Stomach (tissue), 9 donors: Measurements from ENCODE around the gene BTLA. TPM values are rescaled to one million over a fixed set of nuclear protein-coding genes. Genes with fewer than 3 reads are reported as not detected.

Experiments used
- DNase-seq, 2 donors: peaks; one replicate each; pipeline versions ENCODE4 v3.0.0 to v3.0.0-alpha.2; 2013 to 2019
- H3K27ac ChIP-seq, 5 donors: fragments of 200-600 bp in 4 of 5; sonication (generic) in 4 of 5; one replicate each; pipeline ENCODE4 v1.5.1; 2013 to 2019; ENCODE audit warnings: mild to moderate bottlenecking in 1 of 5, moderate library complexity in 1 of 5
- H3K27me3 ChIP-seq, 3 donors: fragments of 200-600 bp; sonication (generic); one replicate each; pipeline ENCODE4 v1.5.1; 2017 to 2019; ENCODE audit warnings: mixed run types in 1 of 3
- H3K36me3 ChIP-seq, 4 donors: fragments of 200-600 bp; sonication (generic); 1 replicate in 3 of 4; 2 replicates in 1 of 4; pipeline ENCODE4 v1.5.1; 2016 to 2019
- H3K4me1 ChIP-seq, 4 donors: fragments of 200-600 bp; sonication (generic); one replicate each; pipeline ENCODE4 v1.5.1; 2016 to 2019
- H3K4me3 ChIP-seq, 4 donors: fragments of 200-600 bp; sonication (generic) in 3 of 4; one replicate each; pipeline ENCODE4 v1.5.1; 2016 to 2019; ENCODE audit warnings: mild to moderate bottlenecking in 1 of 4
- H3K9me3 ChIP-seq, 4 donors: fragments of 200-600 bp; sonication (generic); one replicate each; pipeline ENCODE4 v1.5.1; 2016 to 2019
- CTCF ChIP-seq, 7 experiments: fragments of 450-650 bp in 4 of 7; fragments of 200-600 bp in 3 of 7; sonication (generic) in 3 of 7; IDR thresholded peaks; one replicate each; pipeline ENCODE4 v1.5.1; 2016 to 2019; ENCODE audit warnings: antibody characterized with exemption in 7 of 7, control low read depth in 2 of 7, mild to moderate bottlenecking in 1 of 7
- EP300 ChIP-seq: sonication (generic); formaldehyde crosslinking; IDR thresholded peaks from one replicate; pipeline ENCODE4 v1.6.1; 2017; ENCODE audit warnings: antibody characterized with exemption
- POLR2A ChIP-seq, 4 donors: fragments of 450-650 bp; IDR thresholded peaks; one replicate each; pipeline ENCODE4 v1.6.1; 2016; ENCODE audit warnings: antibody characterized with exemption in 4 of 4, control low read depth in 2 of 4, mild to moderate bottlenecking in 1 of 4, moderate library complexity in 1 of 4
- POLR2AphosphoS5 ChIP-seq, 3 donors: sonication (generic); formaldehyde crosslinking; IDR thresholded peaks; one replicate each; pipeline ENCODE4 v1.6.1; 2016; ENCODE audit warnings: antibody characterized with exemption in 3 of 3
- WGBS, 5 donors: extraction: QIAGEN DNeasy Blood & Tissue Kit in 3 of 5; methylation state at CpG; one replicate each; pipeline versions ENCODE4 v1.1.5 to v1.1.7; 2013 to 2018; 5-methylcytosine and 5-hydroxymethylcytosine counted together
- intact Hi-C: fragments of 100-400 bp; cut with DNase I; formaldehyde crosslinking; loops from one replicate; pipeline ENCODE4 v1.15.1; 2023; ENCODE audit warnings: low total_unique reads
- polyA plus RNA-seq, 3 donors: library from polyadenylated mRNA; stranded (reverse); fragments of 200-250 nt; gene quantifications; one replicate each; pipeline ENCODE4 v1.2.3, GENCODE V29; 2013
- total RNA-seq, 5 donors: library from RNA; depleted of rRNA; stranded (reverse); fragments of >200 nt; gene quantifications; one replicate each; pipeline versions ENCODE4 v1.1.0 to v1.2.3, GENCODE V29; 2014 to 2016
- donor health status: healthy with polysubstance abuse.
- donor health status: Bipolar disorder and iron deficiency.
- donor health status: healthy.

The BTLA gene
- total and polyA plus RNA-seq, 8 donors: 1.1 to 2.4 TPM; not detected in 6

GRCh38 chr3:112470788-112471187 lies 28.5 kb downstream of the BTLA start:
- TF ChIP-seq EP300: no peak
- no peak for TF ChIP-seq POLR2A (IDR thresholded peaks at IDR 0.05)
- TF ChIP-seq CTCF (IDR thresholded peaks at IDR 0.05): no peak
- no peak for TF ChIP-seq POLR2AphosphoS5 (IDR thresholded peaks at IDR 0.05)
- Histone ChIP-seq H3K4me1 (no peaks in the 10 kb centered on the region), H3K4me3 (no peak overlapping the region), H3K27ac (no peak overlapping the region), H3K27me3 (no peaks in the 10 kb centered on the region), H3K9me3 (no peaks in the 10 kb centered on the region), H3K36me3 (no peaks in the 10 kb centered on the region)
- 92 to 97% (median 93%) methylated on average over 4 of the region's 4 CpGs for WGBS, 5 donors
- intact Hi-C loops: no loop called here
- DNase-seq: no peak

GRCh38 chr3:112469671-112470070 lies 29.6 kb downstream of the BTLA start:
- intact Hi-C loops: no loop called here
- Histone ChIP-seq H3K4me1 (no peaks in the 10 kb centered on the region), H3K27me3 (no peaks in the 10 kb centered on the region), H3K9me3 (no peaks in the 10 kb centered on the region), H3K36me3 (no peaks in the 10 kb centered on the region), H3K27ac (no peak overlapping the region), H3K4me3 (no peak overlapping the region)
- no peak for DNase-seq
- TF ChIP-seq POLR2A (IDR thresholded peaks at IDR 0.05): no peak
- no peak for TF ChIP-seq CTCF (IDR thresholded peaks at IDR 0.05)
- TF ChIP-seq POLR2AphosphoS5 (IDR thresholded peaks at IDR 0.05): no peak
- no peak for TF ChIP-seq EP300

- no peak for TF ChIP-seq POLR2AphosphoS5 (IDR thresholded peaks at IDR 0.05)
- TF ChIP-seq POLR2A (IDR thresholded peaks at IDR 0.05): no peak
- TF ChIP-seq CTCF (IDR thresholded peaks at IDR 0.05): no peak
- TF ChIP-seq EP300: no peak
- H3K4me3 ChIP-seq: no peak overlapping the region
- H3K4me1 ChIP-seq: peaks cover 0 to 9% (median 0%) of the 10 kb centered on the region in 4 donors
- H3K9me3 ChIP-seq: no peaks in the 10 kb centered on the region
- H3K27me3 ChIP-seq: no peaks in the 10 kb centered on the region
- 71 to 82% (median 72%) methylated on average over 1 of the region's 1 CpG for WGBS, 5 donors
- no peak overlapping the region for H3K27ac ChIP-seq
- intact Hi-C loops: no loop called here
- no peak for DNase-seq
- H3K36me3 ChIP-seq: no peaks in the 10 kb centered on the region
These were observed 31.7 kb downstream of the BTLA start for GRCh38 chr3:112467539-112467938.

- 0% methylated on average over 1 of the region's 1 CpG for WGBS, 5 donors
- no peak overlapping the region for H3K27ac ChIP-seq
These were observed 33.3 kb downstream of the BTLA start for GRCh38 chr3:112466020-112466419.

More at GRCh38 chr3:112466020-112466419, 33.3 kb downstream of the BTLA start:
- no peaks in the 10 kb centered on the region for H3K9me3 ChIP-seq
- no peaks in the 10 kb centered on the region for H3K27me3 ChIP-seq
- no peak overlapping the region for H3K4me3 ChIP-seq
- intact Hi-C loops: no loop called here
- peaks cover 0 to 9% (median 0%) of the 10 kb centered on the region in 4 donors for H3K4me1 ChIP-seq
- no peaks in the 10 kb centered on the region for H3K36me3 ChIP-seq
- TF ChIP-seq POLR2AphosphoS5 (IDR thresholded peaks at IDR 0.05) (no peak), POLR2A (IDR thresholded peaks at IDR 0.05) (no peak), CTCF (IDR thresholded peaks at IDR 0.05) (no peak), EP300 (no peak)
- DNase-seq: no peak
